ENCODE measurements around the gene IL5RA. TPM values are rescaled to one million over a fixed set of nuclear protein-coding genes. Genes with fewer than 3 reads are reported as not detected.

The IL5RA gene
- total RNA-seq, 1 donor from 2014 or later: not detected

DNA sequence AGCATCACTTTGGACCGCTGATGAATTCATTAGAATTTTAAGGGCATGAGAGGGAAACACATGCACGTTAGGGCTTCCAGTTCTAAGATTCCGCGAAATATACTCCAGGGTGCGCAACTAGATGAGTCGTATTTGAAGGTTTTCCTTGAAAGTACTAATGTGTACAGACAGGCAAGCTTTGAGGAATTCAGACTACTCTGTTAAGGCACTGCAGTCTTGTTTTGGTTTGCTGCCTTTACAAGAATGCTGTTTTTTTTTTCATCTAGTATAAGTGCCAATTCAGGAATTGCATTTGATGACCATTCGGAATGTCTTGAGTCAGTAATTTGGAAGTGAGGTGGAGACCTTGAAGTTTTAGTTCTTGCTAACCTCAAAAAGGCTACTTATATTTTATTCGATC, 35.7 kb upstream of the IL5RA start:
- TF ChIP-seq, protein P1, sequence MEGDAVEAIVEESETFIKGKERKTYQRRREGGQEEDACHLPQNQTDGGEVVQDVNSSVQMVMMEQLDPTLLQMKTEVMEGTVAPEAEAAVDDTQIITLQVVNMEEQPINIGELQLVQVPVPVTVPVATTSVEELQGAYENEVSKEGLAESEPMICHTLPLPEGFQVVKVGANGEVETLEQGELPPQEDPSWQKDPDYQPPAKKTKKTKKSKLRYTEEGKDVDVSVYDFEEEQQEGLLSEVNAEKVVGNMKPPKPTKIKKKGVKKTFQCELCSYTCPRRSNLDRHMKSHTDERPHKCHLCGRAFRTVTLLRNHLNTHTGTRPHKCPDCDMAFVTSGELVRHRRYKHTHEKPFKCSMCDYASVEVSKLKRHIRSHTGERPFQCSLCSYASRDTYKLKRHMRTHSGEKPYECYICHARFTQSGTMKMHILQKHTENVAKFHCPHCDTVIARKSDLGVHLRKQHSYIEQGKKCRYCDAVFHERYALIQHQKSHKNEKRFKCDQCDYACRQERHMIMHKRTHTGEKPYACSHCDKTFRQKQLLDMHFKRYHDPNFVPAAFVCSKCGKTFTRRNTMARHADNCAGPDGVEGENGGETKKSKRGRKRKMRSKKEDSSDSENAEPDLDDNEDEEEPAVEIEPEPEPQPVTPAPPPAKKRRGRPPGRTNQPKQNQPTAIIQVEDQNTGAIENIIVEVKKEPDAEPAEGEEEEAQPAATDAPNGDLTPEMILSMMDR (IDR thresholded peaks at IDR 0.05; ENCODE audit: borderline replicate concordance): no peak
- Histone ChIP-seq H3K27me3 (ENCODE audit: low read depth) (no peaks in the 10 kb centered on the region), H3K4me1 (no peaks in the 10 kb centered on the region), H3K9me3 (replicated peaks) (no peaks in the 10 kb centered on the region), H3K27ac (replicated peaks) (no peak overlapping the region), H3K4me3 (no peak overlapping the region), H3K36me3 (peaks cover 99% of the 10 kb centered on the region)
- no peak for DNase-seq
- intact Hi-C loops (cut with micrococcal nuclease): no loop called here

DNA sequence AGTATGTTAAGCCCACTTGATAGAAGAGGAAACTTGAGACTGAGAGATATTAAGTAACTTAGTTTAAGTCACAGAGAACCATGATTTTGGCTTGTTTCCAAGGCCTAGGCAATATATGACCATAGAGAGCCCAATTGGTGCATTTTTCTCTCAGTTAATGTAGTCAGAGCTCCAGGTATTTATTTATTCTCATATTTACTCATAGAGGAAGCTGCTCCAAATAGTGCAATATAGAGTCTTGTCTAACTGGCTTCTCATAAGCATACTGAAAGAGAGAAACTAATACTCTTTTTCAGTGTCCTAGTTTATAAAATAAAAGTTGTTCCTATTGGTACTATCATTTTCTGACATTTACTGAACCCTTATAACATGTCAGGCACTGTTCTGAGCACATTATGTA, 31.8 kb upstream of the IL5RA start:
- Histone ChIP-seq H3K4me3 (no peak overlapping the region), H3K27me3 (ENCODE audit: low read depth) (no peaks in the 10 kb centered on the region), H3K4me1 (no peaks in the 10 kb centered on the region), H3K9me3 (replicated peaks) (no peaks in the 10 kb centered on the region), H3K27ac (replicated peaks) (no peak overlapping the region), H3K36me3 (peaks cover 96% of the 10 kb centered on the region)
- intact Hi-C loops (cut with micrococcal nuclease): no loop called here
- DNase-seq: no peak
- TF ChIP-seq, protein P1 (IDR thresholded peaks at IDR 0.05; ENCODE audit: borderline replicate concordance): no peak

DNA sequence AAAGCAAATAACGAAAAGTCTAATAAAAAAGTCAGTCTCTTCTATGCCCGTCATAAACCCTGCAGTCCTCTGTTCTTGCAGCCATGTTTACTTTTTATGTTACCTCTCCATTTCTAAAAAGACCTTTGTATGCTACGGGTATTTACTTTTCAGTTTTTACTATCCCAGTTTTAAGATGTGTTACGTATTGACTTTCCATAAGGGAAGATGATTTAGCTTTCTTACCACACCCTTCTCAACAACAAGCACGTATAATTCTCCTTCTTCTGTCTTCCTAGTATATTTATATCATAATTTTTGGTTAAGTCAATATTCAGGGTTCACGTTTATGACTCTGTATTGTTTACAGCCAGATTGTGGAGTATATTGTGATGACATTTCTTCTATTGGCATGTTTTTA, 27.4 kb upstream of the IL5RA start:
- no peak overlapping the region for H3K27ac ChIP-seq (replicated peaks)
- no peaks in the 10 kb centered on the region for H3K4me1 ChIP-seq
- H3K36me3 ChIP-seq: peaks cover 55% of the 10 kb centered on the region
- H3K27me3 ChIP-seq (ENCODE audit: low read depth): no peaks in the 10 kb centered on the region
- DNase-seq: no peak
- TF ChIP-seq, protein P1 (IDR thresholded peaks at IDR 0.05; ENCODE audit: borderline replicate concordance): no peak
- no peak overlapping the region for H3K4me3 ChIP-seq
- intact Hi-C loops (cut with micrococcal nuclease): no loop called here
- H3K9me3 ChIP-seq (replicated peaks): no peaks in the 10 kb centered on the region

DNA sequence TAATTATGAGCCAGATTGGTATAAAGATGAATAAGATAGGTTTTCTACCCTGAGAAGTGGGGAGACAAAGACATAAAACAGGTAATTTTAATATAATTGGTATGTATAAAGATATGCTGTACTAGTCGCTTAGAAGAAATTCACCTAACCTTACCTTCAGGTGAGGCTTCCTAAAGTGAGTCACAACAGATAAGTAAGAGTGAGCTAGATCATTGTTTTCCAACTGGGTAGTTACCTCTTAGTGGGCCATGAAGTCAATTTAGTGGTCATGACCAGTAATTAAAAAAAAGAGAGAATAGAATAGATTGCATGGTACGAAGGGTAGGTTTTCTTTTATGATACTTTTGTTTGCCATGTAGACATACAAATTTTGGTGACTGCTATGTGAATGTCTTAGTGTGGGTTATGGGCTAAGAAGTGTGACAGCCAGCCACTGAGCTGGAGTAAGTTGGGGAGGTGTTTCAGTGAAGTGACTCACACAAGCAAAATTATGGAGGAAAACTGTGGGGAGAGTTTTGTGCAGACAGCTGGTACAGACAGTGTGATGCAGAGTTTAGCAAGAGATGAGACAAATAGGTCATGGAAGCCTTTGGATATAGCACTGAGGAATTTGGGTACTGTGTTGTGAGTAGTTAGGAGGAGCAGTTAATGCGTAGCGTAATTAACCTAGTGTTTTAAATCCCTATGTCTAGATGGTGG, 24.7 kb upstream of the IL5RA start:
- TF ChIP-seq, protein P1 (IDR thresholded peaks at IDR 0.05; ENCODE audit: borderline replicate concordance): no peak
- H3K4me3 ChIP-seq: no peak overlapping the region
- peaks cover 41% of the 10 kb centered on the region for H3K36me3 ChIP-seq
- intact Hi-C loops (cut with micrococcal nuclease): no loop called here
- peaks cover 4% of the 10 kb centered on the region for H3K4me1 ChIP-seq
- H3K27me3 ChIP-seq (ENCODE audit: low read depth): no peaks in the 10 kb centered on the region
- no peaks in the 10 kb centered on the region for H3K9me3 ChIP-seq (replicated peaks)
- no peak overlapping the region for H3K27ac ChIP-seq (replicated peaks)
- DNase-seq: no peak

DNA sequence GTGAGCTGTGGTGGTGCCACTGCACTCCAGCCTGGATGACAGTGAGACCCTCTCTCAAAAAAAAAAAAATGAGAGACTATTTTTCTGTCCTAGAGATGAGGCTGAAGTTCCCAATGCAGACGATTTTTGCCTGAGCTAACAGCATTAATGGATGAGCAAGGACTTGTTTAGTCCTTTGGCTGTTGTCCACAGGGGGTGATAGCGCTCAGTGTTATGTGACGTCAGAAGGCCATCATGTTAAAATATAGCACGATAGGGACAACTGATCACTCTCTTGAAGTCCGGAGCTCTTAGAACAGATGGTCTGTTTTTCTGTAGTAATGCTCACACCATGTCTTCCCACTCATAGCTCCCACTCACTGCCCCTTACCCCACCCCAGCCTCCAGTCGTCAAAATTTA, 23.3 kb upstream of the IL5RA start:
- Histone ChIP-seq H3K36me3 (peaks cover 40% of the 10 kb centered on the region), H3K9me3 (replicated peaks) (no peaks in the 10 kb centered on the region), H3K4me1 (peaks cover 16% of the 10 kb centered on the region), H3K27me3 (ENCODE audit: low read depth) (no peaks in the 10 kb centered on the region), H3K4me3 (no peak overlapping the region), H3K27ac (replicated peaks) (no peak overlapping the region)
- TF ChIP-seq, protein P1 (IDR thresholded peaks at IDR 0.05; ENCODE audit: borderline replicate concordance): no peak
- intact Hi-C loops (cut with micrococcal nuclease): no loop called here
- no peak for DNase-seq

Measured in left ventricle myocardium inferior (tissue), 1 donor.